ENCODE results near the gene HNRNPDL.
A peak's percentile ranks its signal among the peaks of the same experiment; 100 is the strongest.

The HNRNPDL gene

GRCh38 chr4:82432596-82432995 is 2.3 kb upstream of the HNRNPDL start:
- Histone ChIP-seq H3K4me3 (ENCODE audit: low read depth, low read length) (peak overlapping the region; percentile 20; the same call in 1 of the 2 replicates), H3K27me3 (ENCODE audit: control insufficient read depth, insufficient read depth, low read length) (no peaks in the 10 kb centered on the region), H3K9me3 (ENCODE audit: control insufficient read depth, insufficient read depth, low read length) (no peaks in the 10 kb centered on the region), H3K27ac (ENCODE audit: low read depth, low read length) (no peak overlapping the region), H3K9ac (ENCODE audit: low read depth, low read length) (no peak overlapping the region), H3K36me3 (ENCODE audit: control insufficient read depth, insufficient read depth, low read length) (peaks cover 44% of the 10 kb centered on the region), H3K4me1 (ENCODE audit: control insufficient read depth, insufficient read depth, low read length) (peaks cover 5% of the 10 kb centered on the region)

- no peaks in the 10 kb centered on the region for H3K27me3 ChIP-seq (ENCODE audit: control insufficient read depth, insufficient read depth, low read length)
- no peak overlapping the region for H3K9ac ChIP-seq (ENCODE audit: low read depth, low read length)
- peaks cover 46% of the 10 kb centered on the region for H3K36me3 ChIP-seq (ENCODE audit: control insufficient read depth, insufficient read depth, low read length)
- no peaks in the 10 kb centered on the region for H3K9me3 ChIP-seq (ENCODE audit: control insufficient read depth, insufficient read depth, low read length)
- peak overlapping the region; percentile 93 for H3K4me3 ChIP-seq (ENCODE audit: low read depth, low read length)
- H3K4me1 ChIP-seq (ENCODE audit: control insufficient read depth, insufficient read depth, low read length): peaks cover 3% of the 10 kb centered on the region; the same call in 1 of the 2 replicates
- H3K27ac ChIP-seq (ENCODE audit: low read depth, low read length): no peak overlapping the region
Observed at GRCh38 chr4:82431831-82432230, 1.6 kb upstream of the HNRNPDL start.

DNA sequence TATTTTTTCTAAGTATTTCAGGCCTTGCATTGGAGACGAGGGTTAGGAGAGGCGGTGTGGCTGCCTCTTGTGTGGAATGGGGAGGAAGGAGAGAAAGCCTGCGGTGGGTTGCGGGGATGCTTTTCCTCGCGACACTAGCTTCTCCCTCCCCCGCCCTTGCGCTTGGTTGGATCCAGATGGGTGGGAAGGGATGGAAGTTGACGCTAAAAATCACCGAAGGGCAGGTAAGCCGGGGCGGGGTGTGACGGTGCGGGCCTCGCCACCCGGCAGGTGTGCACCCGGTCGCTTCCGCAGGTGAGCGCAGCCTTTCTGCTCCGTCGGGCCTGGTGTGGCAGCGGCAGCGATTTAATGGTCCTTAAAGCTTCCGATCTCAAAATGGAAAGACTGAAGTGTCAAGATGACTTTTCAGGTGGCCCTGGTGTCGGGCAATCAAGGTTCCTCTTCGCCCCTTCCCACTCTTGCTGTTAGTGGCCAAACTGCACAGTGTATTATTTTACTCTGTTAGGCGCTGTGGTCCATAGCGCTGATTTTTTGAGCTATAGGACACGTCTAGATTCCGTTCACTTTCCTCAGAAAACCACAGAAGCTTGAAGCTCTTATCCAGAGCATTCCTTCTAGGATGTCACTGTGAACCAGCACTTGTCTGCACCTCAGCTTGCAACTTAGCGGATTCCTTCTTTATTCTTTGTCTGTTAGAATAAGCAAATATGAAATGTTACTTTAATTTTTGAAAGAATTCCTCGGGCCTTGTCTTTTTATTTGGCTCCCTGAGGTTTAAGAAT is 893 bp upstream of the HNRNPDL start:
- peaks cover 8% of the 10 kb centered on the region; the same call in 1 of the 2 replicates for H3K4me1 ChIP-seq (ENCODE audit: control insufficient read depth, insufficient read depth, low read length)
- H3K36me3 ChIP-seq (ENCODE audit: control insufficient read depth, insufficient read depth, low read length): peaks cover 48% of the 10 kb centered on the region
- peak overlapping the region; percentile 99 for H3K27ac ChIP-seq (ENCODE audit: low read depth, low read length)
- peak overlapping the region; percentile 99 for H3K9ac ChIP-seq (ENCODE audit: low read depth, low read length)
- peak overlapping the region; percentile 93 for H3K4me3 ChIP-seq (ENCODE audit: low read depth, low read length)
- no peaks in the 10 kb centered on the region for H3K27me3 ChIP-seq (ENCODE audit: control insufficient read depth, insufficient read depth, low read length)
- no peaks in the 10 kb centered on the region for H3K9me3 ChIP-seq (ENCODE audit: control insufficient read depth, insufficient read depth, low read length)

- H3K9ac ChIP-seq (ENCODE audit: low read depth, low read length): peak overlapping the region; percentile 99
- H3K4me1 ChIP-seq (ENCODE audit: control insufficient read depth, insufficient read depth, low read length): peaks cover 8% of the 10 kb centered on the region; the same call in 1 of the 2 replicates
- peak overlapping the region; percentile 93 for H3K4me3 ChIP-seq (ENCODE audit: low read depth, low read length)
- H3K36me3 ChIP-seq (ENCODE audit: control insufficient read depth, insufficient read depth, low read length): peaks cover 48% of the 10 kb centered on the region
- peak overlapping the region; percentile 99 for H3K27ac ChIP-seq (ENCODE audit: low read depth, low read length)
- no peaks in the 10 kb centered on the region for H3K27me3 ChIP-seq (ENCODE audit: control insufficient read depth, insufficient read depth, low read length)
- H3K9me3 ChIP-seq (ENCODE audit: control insufficient read depth, insufficient read depth, low read length): no peaks in the 10 kb centered on the region
Observed at GRCh38 chr4:82429728-82430192, 502 bp downstream of the HNRNPDL start.

- H3K27ac ChIP-seq (ENCODE audit: low read depth, low read length): peak overlapping the region; percentile 99
- peak overlapping the region; percentile 99 for H3K9ac ChIP-seq (ENCODE audit: low read depth, low read length)
- H3K9me3 ChIP-seq (ENCODE audit: control insufficient read depth, insufficient read depth, low read length): no peaks in the 10 kb centered on the region
- no peaks in the 10 kb centered on the region for H3K27me3 ChIP-seq (ENCODE audit: control insufficient read depth, insufficient read depth, low read length)
- peaks cover 52% of the 10 kb centered on the region for H3K36me3 ChIP-seq (ENCODE audit: control insufficient read depth, insufficient read depth, low read length)
- H3K4me3 ChIP-seq (ENCODE audit: low read depth, low read length): peak overlapping the region; percentile 93
- H3K4me1 ChIP-seq (ENCODE audit: control insufficient read depth, insufficient read depth, low read length): peaks cover 8% of the 10 kb centered on the region; the same call in 1 of the 2 replicates
Observed at GRCh38 chr4:82428969-82429727, 1.1 kb downstream of the HNRNPDL start.

GRCh38 chr4:82428526-82428968 is 1.7 kb downstream of the HNRNPDL start:
- H3K4me1 ChIP-seq (ENCODE audit: control insufficient read depth, insufficient read depth, low read length): peaks cover 8% of the 10 kb centered on the region; the same call in 1 of the 2 replicates
- peak overlapping the region; percentile 99 for H3K27ac ChIP-seq (ENCODE audit: low read depth, low read length)
- H3K4me3 ChIP-seq (ENCODE audit: low read depth, low read length): peak overlapping the region; percentile 93
- H3K36me3 ChIP-seq (ENCODE audit: control insufficient read depth, insufficient read depth, low read length): peaks cover 52% of the 10 kb centered on the region
- no peaks in the 10 kb centered on the region for H3K9me3 ChIP-seq (ENCODE audit: control insufficient read depth, insufficient read depth, low read length)
- no peaks in the 10 kb centered on the region for H3K27me3 ChIP-seq (ENCODE audit: control insufficient read depth, insufficient read depth, low read length)
- H3K9ac ChIP-seq (ENCODE audit: low read depth, low read length): peak overlapping the region; percentile 99

DNA sequence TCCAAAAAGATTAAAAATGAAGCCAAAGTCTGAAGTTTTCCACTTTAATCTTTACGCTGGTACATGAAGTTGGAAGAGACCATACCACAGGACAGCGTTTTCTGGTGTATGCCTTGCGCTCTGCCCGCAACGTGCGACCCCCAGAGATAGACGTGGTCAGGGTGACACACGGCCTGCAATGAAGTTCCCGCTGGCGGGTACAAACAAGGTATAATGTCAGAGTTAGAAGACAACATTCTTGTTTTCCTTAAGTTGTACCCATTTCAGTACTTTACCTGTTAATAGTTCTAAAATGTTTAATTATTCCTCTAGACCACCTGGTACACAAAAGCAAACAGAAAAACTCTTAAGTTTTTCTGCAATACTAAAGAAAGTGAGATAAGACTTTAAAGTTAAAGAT is 4.8 kb downstream of the HNRNPDL start:
- no peaks in the 10 kb centered on the region for H3K9me3 ChIP-seq (ENCODE audit: control insufficient read depth, insufficient read depth, low read length)
- no peak overlapping the region for H3K4me3 ChIP-seq (ENCODE audit: low read depth, low read length)
- no peak overlapping the region for H3K9ac ChIP-seq (ENCODE audit: low read depth, low read length)
- H3K27me3 ChIP-seq (ENCODE audit: control insufficient read depth, insufficient read depth, low read length): no peaks in the 10 kb centered on the region
- H3K4me1 ChIP-seq (ENCODE audit: control insufficient read depth, insufficient read depth, low read length): peaks cover 8% of the 10 kb centered on the region; the same call in 1 of the 2 replicates
- peaks cover 58% of the 10 kb centered on the region for H3K36me3 ChIP-seq (ENCODE audit: control insufficient read depth, insufficient read depth, low read length)
- no peak overlapping the region for H3K27ac ChIP-seq (ENCODE audit: low read depth, low read length)

GRCh38 chr4:82423245-82424054 is 6.8 kb downstream of the HNRNPDL start:
- no peaks in the 10 kb centered on the region for H3K9me3 ChIP-seq (ENCODE audit: control insufficient read depth, insufficient read depth, low read length)
- no peaks in the 10 kb centered on the region for H3K27me3 ChIP-seq (ENCODE audit: control insufficient read depth, insufficient read depth, low read length)
- peak overlapping the region; percentile 6 for H3K27ac ChIP-seq (ENCODE audit: low read depth, low read length)
- peaks cover 56% of the 10 kb centered on the region for H3K36me3 ChIP-seq (ENCODE audit: control insufficient read depth, insufficient read depth, low read length)
- no peak overlapping the region for H3K4me3 ChIP-seq (ENCODE audit: low read depth, low read length)
- H3K4me1 ChIP-seq (ENCODE audit: control insufficient read depth, insufficient read depth, low read length): peaks cover 8% of the 10 kb centered on the region; the same call in 1 of the 2 replicates
- H3K9ac ChIP-seq (ENCODE audit: low read depth, low read length): no peak overlapping the region

- Histone ChIP-seq H3K9me3 (ENCODE audit: control insufficient read depth, insufficient read depth, low read length) (no peaks in the 10 kb centered on the region), H3K4me1 (ENCODE audit: control insufficient read depth, insufficient read depth, low read length) (peaks cover 8% of the 10 kb centered on the region; the same call in 1 of the 2 replicates), H3K9ac (ENCODE audit: low read depth, low read length) (no peak overlapping the region), H3K36me3 (ENCODE audit: control insufficient read depth, insufficient read depth, low read length) (peaks cover 48% of the 10 kb centered on the region), H3K4me3 (ENCODE audit: low read depth, low read length) (no peak overlapping the region), H3K27me3 (ENCODE audit: control insufficient read depth, insufficient read depth, low read length) (no peaks in the 10 kb centered on the region), H3K27ac (ENCODE audit: low read depth, low read length) (no peak overlapping the region)
Observed at GRCh38 chr4:82422616-82423015, 7.6 kb downstream of the HNRNPDL start.

DNA sequence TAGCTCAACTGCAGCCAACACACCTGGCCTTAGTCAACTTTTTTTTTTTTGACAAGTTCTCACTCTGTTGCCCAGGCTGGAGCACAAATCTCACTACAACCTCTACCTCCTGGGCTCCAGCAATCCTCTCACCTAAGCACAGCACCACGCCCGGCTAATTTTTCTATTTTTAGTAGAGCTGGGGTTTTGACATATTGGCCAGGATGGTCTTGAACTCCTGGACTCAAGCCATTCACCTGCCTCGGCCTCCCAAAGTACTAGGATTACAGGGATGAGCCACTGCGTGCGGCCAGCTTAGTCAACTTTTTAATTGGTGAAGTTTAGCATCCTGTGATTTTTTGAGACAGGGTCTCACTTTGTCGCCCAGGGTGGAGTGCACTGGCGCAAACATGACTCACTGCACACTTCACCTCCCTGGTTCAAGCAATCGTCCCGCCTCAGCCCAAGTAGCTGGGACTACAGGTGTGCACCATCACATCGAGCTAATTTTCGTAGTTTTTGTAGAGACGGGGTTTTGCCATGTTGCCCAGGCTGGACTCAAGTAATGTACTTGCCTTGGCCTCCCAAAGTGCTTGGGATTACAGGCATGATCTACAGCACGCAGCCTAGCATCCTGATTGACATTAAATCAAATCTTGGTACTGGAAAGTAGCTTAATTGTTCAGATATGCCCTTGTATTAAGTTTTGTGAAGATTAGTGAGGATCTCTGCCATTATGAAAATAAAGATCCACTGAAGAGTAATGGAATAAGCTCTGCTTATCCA is 8.3 kb downstream of the HNRNPDL start:
- no peaks in the 10 kb centered on the region for H3K27me3 ChIP-seq (ENCODE audit: control insufficient read depth, insufficient read depth, low read length)
- no peak overlapping the region for H3K4me3 ChIP-seq (ENCODE audit: low read depth, low read length)
- H3K9me3 ChIP-seq (ENCODE audit: control insufficient read depth, insufficient read depth, low read length): no peaks in the 10 kb centered on the region
- peaks cover 7% of the 10 kb centered on the region; the same call in 1 of the 2 replicates for H3K4me1 ChIP-seq (ENCODE audit: control insufficient read depth, insufficient read depth, low read length)
- H3K9ac ChIP-seq (ENCODE audit: low read depth, low read length): no peak overlapping the region
- peak overlapping the region; percentile 50 for H3K27ac ChIP-seq (ENCODE audit: low read depth, low read length)
- peaks cover 42% of the 10 kb centered on the region for H3K36me3 ChIP-seq (ENCODE audit: control insufficient read depth, insufficient read depth, low read length)
